ENCODE results near the gene SMARCE1.

Gene SMARCE1

DNA sequence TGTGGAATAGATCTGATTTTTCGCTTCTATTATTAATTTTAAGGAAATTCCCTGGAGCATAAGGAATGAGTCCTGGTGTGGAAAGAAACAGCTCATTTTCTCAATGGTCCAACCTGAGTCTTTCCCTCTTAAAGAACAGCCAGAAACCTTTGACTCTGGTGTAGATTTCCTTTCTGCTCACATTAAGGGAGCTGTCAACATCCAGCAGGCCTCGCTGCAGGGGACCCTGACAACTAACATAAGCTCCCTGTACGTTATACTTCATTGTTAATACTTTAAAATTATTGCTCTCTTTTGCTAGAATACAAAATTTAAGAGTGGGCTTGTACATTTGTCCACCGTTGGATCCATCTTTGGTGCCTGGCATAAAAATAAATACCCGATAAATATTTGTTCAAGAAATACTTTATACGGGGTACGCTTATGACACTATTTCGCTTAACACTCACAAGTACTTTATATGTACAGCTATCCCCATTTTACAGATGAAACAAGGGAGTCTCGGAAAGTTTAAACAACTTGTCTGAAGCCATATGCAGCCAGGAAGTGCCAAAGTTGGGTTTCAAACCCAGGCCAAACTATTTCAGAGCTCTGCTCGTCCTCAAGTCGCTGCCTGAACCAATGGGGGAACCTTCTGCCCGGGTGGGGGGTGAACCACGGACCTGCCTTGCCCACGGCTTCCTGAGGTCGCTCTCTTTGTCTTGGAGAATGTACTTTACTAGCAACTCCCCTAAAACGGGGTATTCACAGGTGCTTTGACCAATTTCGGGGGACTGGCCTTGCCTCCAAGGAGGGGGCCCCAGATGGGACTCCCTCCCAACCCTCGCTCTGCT lies 611 bp downstream of the SMARCE1 start:
- DNase-seq (ENCODE audit: low read depth in 1 of 2, low spot score in 1 of 2): no peak

DNA sequence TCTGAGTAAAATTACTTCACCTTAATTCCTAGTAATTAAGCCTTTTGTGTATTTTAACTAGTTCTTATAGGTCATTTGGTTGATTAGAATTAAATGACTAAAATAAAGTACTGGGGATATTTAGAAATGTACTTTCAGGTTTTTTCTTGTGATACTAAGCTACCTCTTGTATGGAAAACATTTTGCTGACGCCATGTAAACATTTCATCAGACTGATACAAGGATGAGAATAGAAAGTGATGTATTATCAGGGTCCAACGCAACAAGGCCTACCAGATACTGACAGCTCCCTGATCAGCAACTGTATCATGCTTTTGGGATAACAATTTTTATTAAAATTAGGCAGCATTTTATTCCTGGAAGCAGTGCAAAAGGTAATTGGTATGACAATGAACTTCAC lies 1.7 kb downstream of the SMARCE1 start:
- no peak for DNase-seq (ENCODE audit: low read depth in 1 of 2, low spot score in 1 of 2)

DNA sequence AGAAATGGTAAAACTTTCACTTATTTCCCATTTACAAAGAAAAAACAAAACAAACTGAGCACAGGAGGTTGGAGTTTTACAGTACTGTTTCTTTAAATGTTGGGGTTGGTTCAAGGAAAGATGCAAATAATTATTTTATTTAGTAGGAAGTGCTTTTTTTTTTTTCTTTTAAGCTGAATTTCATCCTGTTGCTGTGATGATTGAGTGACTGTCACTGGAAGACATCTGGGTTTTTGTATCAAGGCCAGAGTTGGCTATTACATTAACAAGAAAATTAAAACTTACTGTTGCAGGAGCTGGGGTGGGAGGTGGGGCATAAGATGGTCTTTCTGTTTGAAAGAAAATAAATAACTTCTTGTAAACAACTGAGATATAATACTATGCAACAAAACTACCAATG lies 2.3 kb downstream of the SMARCE1 start:
- no peak for DNase-seq (ENCODE audit: low read depth in 1 of 2, low spot score in 1 of 2)

DNA sequence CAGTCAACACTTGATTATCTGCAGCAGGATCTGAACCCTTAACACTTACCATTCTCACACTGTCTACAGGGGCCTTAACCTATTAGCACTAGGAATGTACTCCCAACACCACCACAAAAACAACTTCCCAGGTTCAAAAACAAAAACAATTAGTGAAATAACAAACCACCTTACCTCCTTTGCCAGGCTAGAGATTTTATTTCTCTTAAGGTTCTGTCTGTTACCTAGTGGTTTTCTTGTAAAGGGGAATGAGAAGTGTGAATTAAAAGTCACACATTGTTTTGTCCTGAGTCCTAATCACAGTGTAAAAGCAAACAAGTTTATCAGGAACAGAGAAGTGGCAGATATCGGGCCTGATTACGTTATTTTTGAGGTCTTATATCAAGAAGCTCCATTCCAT lies 9.7 kb downstream of the SMARCE1 start:
- no peak for DNase-seq (ENCODE audit: low read depth in 1 of 2, low spot score in 1 of 2)

DNA sequence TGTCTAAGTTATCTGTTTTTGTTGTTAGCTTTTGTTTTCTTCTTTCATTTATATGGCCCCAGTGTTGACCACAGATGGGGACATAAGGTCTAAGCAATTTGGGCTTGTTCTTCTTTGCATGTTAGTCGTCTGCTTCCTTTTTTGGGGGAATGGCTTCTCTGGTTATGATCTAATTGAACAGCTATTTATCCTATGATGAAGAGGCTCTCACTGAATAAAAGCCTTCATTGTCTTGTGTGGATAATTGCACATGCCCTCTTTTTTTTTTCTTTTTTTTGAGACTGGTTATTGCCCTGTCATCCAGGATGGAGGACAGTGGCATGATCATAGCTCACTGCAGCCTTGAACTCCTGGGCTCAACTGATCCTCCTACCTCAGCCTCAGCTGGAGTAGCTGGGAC lies 13.7 kb downstream of the SMARCE1 start:
- DNase-seq (ENCODE audit: low read depth in 1 of 2, low spot score in 1 of 2): no peak

DNA sequence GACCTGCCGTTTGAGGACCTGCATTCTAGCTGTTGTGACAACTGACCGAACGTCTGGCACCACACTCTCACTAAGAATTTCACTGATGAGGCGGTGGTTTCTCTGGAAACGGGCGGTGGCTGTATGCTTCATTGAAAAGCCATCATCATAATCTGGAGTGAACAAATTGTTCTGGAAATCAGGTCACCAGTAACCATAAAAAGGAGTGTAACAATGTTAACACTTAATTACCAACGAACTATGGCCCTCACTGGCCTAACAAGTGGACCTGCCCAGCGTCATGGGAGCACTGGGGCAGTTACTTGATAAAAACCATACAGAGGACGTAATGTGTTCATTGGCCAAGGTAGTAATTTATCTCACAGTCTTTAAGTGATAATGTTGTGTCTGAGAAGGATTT lies 15.4 kb downstream of the SMARCE1 start:
- DNase-seq (ENCODE audit: low read depth in 1 of 2, low spot score in 1 of 2): no peak

DNA sequence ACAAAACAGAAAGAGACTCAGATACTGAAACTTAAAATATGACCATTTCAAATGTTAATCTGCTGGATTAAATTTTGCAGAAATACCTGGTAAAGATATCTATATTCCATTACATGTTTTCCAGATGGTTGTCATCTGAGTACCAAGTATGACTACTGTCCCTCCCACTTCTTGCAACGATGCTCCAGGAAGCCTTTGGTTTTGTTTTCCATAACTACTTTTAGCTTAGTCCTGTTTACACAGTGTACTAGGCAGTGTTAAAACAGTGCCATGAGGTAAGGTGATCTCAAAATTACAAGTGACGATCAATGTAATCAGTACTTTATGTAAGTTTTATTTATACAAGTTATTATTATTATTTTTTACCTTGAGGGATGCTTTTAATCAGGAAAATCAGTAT lies 17.8 kb downstream of the SMARCE1 start:
- no peak for DNase-seq (ENCODE audit: low read depth in 1 of 2, low spot score in 1 of 2)

DNA sequence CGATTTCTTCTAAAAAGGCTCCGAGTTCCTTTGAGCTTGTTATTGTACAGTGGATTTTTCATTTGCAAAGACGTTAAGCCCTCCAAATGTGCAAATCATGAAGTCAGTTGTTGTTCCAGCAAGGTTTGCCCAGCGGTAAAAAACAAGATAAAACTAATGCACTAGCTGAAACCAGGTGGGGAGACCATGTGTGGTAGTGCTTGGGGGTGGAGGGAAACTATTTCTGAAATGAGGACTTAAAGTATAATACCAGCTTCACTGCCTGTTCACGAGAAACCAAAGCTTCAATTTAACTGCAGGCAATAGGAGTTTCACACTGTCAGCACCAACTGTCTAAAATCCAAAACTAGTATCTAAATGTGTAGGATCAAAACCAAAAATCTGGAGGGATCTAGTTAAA lies 22.3 kb downstream of the SMARCE1 start:
- no peak for DNase-seq (ENCODE audit: low read depth in 1 of 2, low spot score in 1 of 2)

DNA sequence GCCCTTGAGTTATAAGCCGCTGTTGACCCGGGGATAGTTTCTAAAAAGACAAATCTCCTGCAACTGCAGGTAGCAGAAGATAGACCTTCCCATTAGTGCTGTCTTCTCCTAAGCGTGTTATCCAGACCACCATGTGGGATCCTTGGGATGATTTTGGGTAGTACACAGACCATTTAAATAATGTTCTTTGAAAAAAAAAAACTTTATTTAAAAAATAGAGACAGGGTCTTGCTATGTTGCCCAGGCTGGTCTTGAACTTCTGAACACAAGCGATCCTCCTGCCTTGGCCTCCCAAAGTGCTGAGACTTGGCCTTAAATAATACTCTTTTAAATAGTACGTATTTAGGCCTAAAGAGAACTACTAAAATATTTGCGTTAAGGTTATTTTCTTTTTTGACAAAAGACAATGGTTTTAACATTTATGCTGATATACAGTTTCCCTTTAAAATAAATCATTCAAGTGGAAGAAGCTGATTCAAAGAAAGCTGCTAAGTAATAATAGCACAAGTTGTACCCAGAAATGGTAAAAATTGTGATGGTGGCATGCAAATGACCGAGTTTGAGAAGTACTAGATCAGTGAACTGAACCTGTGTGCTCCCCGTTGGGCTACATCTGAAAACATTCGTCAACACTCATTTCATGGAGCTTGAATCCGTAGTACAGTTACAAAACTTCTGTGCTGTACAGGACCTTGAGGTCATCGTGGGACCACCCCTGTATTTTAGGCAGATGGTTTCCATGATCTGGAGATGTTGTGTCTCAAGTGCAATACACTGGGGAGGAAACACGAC lies 24.0 kb downstream of the SMARCE1 start:
- DNase-seq (ENCODE audit: low read depth in 1 of 2, low spot score in 1 of 2): no peak

DNA sequence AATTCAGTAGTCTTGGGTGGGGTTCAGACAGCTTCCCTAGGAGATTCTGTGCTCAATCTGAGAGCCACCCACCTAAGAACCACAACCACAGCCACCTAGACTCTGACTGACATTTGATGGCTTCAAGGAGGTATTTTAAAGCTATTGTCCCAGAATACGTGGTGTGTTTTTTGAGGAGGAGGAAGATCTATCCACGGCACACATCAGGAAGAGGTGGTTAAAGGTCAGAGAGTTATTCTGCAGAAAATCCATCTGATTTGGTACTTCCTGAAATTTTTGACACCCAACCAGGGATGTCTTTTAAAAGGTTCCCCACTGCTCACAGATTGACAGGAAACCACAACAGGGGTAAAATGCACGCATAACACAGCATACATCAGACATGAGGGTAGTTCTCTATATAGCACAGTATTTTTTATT lies 25.1 kb downstream of the SMARCE1 start:
- no peak for DNase-seq (ENCODE audit: low read depth in 1 of 2, low spot score in 1 of 2)

DNA sequence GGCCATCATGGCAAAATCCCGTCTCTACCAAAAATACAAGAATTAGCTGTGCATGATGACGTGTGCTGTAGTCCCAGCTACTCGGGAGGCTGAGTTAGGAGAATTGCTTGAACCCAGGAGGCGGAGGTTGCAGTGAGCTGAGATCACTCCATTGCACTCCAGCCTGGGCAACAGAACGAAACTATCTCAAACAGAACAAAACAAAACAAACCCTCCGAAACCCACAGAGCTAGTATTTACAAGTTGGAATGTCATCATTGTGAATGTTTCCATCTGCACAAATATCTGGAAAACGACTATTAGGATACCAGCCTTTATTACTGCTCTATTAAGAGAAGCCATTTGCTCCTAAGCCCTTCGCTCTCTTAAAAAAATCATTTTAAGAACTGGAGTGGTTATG lies 26.0 kb downstream of the SMARCE1 start:
- DNase-seq (ENCODE audit: low read depth in 1 of 2, low spot score in 1 of 2): no peak

DNA sequence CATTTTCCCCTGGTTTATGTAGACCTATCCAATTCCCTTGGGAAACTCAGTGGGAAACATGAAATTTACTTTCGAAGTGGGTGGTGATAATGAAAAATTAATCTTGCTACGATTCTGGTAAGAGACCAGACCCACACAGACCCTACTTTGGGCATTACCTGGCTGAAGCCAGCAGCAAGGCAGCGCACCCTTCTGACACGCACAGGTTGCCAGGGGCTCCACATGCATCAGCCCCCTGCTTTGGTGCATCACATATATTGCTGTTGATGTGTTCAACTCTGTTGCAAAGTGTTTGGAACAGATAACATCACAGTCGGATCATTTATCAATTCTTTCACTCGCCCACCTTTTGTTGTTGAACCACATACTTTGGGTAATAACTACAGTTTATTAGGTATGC lies 26.6 kb downstream of the SMARCE1 start:
- DNase-seq (ENCODE audit: low read depth in 1 of 2, low spot score in 1 of 2): no peak

DNA sequence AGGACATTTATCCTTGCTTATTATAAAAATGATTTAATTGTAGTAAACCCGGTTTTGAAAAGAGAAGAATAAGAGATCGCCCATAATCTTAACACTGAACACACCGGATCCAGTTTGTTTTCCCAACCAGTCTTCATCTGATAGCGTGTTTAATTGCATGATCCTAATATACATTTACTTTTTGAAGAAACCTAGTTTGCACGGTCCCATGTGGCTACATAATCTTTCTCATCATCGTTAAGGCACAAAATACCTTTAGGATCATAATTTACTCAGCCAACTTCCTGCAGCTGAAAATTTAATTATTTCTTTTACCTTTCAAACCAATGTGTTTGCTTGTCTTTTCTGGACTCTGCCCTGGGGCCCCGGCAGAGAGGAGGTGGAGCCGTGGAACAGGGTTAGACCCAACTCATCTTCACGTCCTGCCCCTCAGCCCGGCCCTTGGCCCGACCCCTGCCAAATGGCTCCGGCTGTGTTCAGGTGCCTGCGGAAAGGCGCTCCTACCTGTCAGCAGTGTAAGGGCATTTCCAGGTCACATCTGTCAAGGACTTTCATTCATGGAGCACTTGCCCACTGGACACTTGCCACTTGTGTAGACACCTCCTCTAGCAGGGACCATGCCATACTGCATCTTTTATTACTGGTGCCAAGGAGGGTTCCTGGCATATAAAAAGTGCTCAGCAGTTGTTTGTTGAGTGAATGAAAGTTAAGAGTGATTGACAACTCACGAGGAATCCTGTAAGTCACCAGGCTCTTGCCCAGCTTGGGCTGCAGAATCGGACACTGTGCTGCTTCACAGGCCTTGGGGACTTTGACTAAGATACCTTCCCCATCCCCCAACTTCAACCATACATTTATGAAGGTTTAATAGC lies 28.6 kb downstream of the SMARCE1 start:
- DNase-seq (ENCODE audit: low read depth in 1 of 2, low spot score in 1 of 2): no peak

DNA sequence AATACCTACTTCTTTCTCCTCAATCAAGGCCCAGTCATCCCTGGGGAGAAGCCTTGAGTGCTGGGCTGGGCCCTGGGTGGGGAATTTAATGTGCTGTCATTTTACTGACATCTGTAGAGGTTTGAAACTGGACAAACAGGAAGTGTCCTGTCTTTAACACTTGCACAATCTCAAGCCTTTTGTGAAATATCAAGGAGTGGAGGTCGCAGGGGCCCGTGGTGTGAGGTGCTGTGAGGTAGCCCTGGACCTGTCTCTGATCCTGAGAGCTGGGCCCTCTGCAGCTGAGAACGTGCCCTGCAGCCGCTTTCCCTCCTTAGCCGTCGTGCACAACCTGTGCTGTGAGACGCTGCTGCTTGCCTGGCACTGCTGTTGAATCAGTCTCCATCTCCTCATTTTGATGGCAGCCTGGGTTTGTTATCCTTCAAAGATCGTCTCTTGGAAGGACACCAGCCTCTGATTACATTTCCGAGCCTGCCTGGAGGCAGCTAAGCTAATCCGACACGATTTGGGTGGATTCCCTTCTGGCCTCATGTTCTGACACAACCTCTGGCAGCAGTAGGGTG lies 29.9 kb downstream of the SMARCE1 start:
- DNase-seq (ENCODE audit: low read depth in 1 of 2, low spot score in 1 of 2): no peak

DNA sequence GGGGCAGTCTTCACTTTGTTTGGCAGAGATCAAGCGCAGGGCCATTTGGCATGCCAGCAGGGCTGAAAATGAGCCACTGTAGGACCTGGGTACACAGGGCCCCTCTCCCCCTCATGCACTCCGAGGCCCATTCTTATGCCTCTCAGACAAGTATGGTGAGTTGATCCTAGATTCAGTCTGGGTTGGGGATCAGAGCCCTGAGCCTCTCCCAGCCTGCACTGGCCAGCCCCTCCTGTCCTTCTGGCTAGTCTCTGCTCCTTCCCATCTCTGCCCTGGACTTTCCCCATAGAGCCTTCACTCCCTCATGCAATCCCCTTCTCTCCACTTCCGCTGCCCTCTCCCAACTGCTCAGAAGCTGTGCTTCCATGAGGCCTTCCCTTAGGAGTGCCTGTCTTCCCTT lies 31.0 kb downstream of the SMARCE1 start:
- no peak for DNase-seq (ENCODE audit: low read depth in 1 of 2, low spot score in 1 of 2)

DNA sequence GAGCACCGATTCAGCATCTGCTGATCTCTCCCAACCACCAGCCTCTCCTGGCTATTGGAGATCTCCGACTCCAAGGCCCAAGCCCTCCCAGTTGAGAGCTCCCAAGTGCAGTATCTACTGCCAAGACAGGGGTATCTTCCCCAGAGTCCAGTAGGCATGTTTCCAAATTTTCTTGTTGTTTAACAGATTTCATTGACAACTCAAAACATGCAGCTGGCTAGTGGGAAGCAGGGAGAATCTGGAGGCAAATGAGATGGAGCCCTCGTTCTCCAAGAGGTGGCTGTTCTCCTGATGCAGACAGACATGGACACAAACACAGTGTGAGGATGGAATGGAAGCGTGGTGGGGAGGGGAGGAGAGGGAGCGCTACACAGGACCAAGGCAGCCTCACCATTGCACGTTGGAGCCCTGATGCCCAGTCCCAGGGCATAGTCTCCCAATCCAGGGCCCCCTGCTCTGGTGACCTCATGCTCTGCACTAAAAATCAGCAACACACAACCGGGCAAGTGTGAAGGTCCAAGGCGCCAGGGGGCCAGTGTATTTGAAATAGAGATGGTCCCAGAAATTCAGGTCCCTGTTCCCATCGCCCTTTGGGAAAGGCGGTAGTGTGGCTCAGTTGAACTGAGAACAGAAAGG lies 31.7 kb downstream of the SMARCE1 start:
- DNase-seq (ENCODE audit: low read depth in 1 of 2, low spot score in 1 of 2): no peak

DNA sequence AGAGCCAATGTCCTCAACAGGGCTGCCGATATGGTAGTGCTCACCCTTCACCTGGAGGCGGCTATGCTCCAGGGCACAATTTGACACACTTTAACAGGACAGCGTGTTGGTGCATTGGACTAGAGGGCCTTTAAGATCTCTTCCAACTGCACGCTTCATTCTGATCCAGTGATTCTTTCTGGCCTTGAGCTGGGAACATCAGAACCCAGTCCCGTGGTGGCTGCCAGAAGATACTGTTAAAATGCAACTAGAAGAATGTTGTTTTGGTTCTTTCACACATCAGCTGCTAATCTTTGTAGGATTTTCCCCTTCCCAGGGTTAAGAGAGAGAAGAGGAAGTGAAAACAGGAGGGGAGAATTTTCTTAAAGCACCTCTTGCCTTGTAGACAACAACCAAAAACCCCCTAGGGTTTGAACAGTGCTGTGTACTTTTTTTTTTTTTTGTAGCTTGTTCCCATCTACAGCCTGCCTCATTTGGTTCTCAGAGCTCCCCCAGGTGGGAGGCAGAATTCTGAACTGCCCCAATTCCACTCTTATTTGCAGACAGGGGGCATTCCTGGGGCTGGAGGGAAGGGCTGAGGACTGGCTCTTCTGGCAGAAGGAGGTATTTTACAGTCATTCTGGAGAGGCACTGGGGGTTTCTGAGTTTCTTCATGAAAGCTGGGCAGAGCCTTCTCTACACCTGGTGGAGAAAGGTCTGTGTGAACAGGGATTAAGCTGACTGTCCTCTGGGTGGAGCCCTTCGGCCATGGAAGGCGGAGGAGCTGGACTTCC lies 32.4 kb downstream of the SMARCE1 start:
- DNase-seq (ENCODE audit: low read depth in 1 of 2, low spot score in 1 of 2): no peak

DNA sequence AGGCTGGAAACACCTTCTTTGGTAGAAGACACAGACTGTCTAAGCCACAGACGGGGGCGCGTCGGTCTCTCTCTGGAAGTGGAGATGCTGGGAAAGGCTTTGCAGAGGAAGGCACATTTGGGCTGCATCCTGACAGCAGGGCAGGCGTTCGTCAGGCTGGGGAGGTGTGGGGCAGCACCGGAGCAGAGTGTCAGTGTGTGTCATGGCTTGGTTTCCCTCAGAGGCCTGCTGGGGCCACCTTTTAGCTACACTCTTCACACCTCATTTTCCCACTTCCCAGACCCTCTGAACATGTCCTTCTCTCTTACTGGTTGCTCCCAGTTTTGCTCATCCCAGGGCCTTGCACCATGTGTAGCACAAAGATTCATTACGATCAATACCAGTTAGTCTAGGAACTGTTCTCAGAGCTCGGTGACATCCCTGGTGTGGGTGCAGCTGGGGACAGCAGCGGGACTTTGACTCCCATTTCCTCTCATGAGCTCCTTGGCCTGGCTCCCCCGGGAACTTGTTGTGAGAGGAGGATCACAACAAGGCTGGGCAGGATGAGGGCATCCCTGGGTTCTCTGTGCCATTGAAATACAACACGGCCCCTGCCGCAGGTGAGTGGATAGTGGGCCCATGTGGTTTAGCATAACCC lies 33.1 kb downstream of the SMARCE1 start:
- no peak for DNase-seq (ENCODE audit: low read depth in 1 of 2, low spot score in 1 of 2)

DNA sequence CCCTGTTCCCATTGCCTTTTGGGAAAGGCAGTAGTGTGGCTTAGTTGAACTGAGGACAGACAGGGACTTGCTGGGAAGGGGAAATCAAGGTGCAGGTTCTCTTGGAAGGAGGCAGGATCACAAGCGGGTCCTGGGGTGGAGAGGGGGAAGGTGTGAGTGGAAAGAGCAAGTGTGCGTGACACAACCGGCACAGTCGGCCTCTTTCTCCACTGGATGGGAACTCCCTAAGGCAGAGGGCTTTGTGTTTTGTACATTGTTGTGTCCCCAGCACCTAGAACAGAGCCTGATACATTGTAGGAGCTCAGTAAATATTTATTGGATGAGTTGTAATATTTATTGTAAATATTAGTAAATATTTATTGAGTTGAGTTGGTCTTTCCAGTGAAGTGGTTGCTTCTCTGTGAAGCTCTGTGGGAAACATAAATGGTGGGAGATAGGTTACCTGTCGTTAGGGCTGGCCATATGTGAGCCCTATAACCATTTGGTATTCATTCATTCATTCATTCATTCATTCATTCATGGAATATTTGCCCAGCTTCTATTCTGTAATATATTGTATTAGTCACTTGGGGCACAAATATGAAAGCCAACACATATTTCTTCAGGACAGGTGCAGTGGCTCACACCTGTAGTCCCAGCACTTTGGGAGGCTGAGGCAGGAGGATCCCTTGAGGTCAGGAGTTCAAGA lies 34.0 kb downstream of the SMARCE1 start:
- DNase-seq (ENCODE audit: low read depth in 1 of 2, low spot score in 1 of 2): no peak
